CD14-positive monocyte (primary cell): Measurements from ENCODE around the gene VPS26C. TPM values are rescaled to one million over a fixed set of nuclear protein-coding genes. Genes with fewer than 3 reads are reported as not detected.

Experiments
- DNase-seq, 3 donors: peaks; one replicate each; pipeline ENCODE4 v3.0.0-alpha.2; 2011 to 2022
- H2AFZ ChIP-seq: 2 replicates; pipeline ENCODE4 v1.6.0; 2012; ENCODE audit warnings: mild to moderate bottlenecking, low read depth, low read length, inconsistent platforms; ENCODE audit not compliant: insufficient read depth, poor library complexity, severe bottlenecking
- H3K27ac ChIP-seq, 2 donors: 1 replicate in 1 of 2; 2 replicates in 1 of 2; pipeline ENCODE4 v1.5.1; 2012 to 2013; ENCODE audit warnings: low read length in 2 of 2, control low read depth in 1 of 2, inconsistent platforms in 1 of 2, low read depth in 1 of 2, mild to moderate bottlenecking in 1 of 2
- H3K27me3 ChIP-seq, 2 donors: one replicate each; pipeline versions ENCODE4 v1.6.0 to v1.6.1; 2011 to 2013; ENCODE audit warnings: low read length in 2 of 2; ENCODE audit not compliant: control insufficient read depth in 2 of 2, insufficient read depth in 2 of 2
- H3K36me3 ChIP-seq, 2 donors: replicated peaks in 1 of 2; 1 replicate in 1 of 2; 2 replicates in 1 of 2; pipeline versions ENCODE4 v1.5.1 to v1.6.1; 2012 to 2013; ENCODE audit warnings: low read length in 2 of 2, control low read depth in 1 of 2, inconsistent platforms in 1 of 2, mild to moderate bottlenecking in 1 of 2; ENCODE audit not compliant: insufficient read depth in 2 of 2, control insufficient read depth in 1 of 2
- H3K4me1 ChIP-seq, 2 donors: 1 replicate in 1 of 2; 2 replicates in 1 of 2; pipeline versions ENCODE4 v1.5.1 to v1.6.1; 2012 to 2013; ENCODE audit warnings: low read length in 2 of 2, control low read depth in 1 of 2, inconsistent platforms in 1 of 2, mild to moderate bottlenecking in 1 of 2, moderate library complexity in 1 of 2; ENCODE audit not compliant: insufficient read depth in 2 of 2, control insufficient read depth in 1 of 2
- H3K4me2 ChIP-seq: replicated peaks from 2 replicates; pipeline ENCODE3; 2012; ENCODE audit warnings: low read length, moderate library complexity, mild to moderate bottlenecking; ENCODE audit not compliant: poor library complexity, severe bottlenecking; ENCODE audit errors: extremely low read depth
- H3K4me3 ChIP-seq, 3 experiments: fragments of 200-600 bp in 1 of 3; sonication (generic) in 1 of 3; replicated peaks in 1 of 3; 1 replicate in 2 of 3; 2 replicates in 1 of 3; pipeline ENCODE4 v1.5.1; 2011 to 2013; ENCODE audit warnings: low read length in 3 of 3, mild to moderate bottlenecking in 3 of 3, control low read depth in 2 of 3, low read depth in 2 of 3, inconsistent platforms in 1 of 3, moderate library complexity in 1 of 3
- H3K79me2 ChIP-seq: 2 replicates; pipeline ENCODE4 v1.6.0; 2012; ENCODE audit warnings: mild to moderate bottlenecking, control low read depth, inconsistent platforms, low read length, moderate library complexity; ENCODE audit not compliant: insufficient read depth
- H3K9ac ChIP-seq: 2 replicates; pipeline ENCODE4 v1.6.0; 2017; ENCODE audit warnings: low read length, mild to moderate bottlenecking; ENCODE audit not compliant: insufficient read depth, poor library complexity, severe bottlenecking
- H3K9me3 ChIP-seq, 2 donors: replicated peaks in 1 of 2; 1 replicate in 1 of 2; 2 replicates in 1 of 2; pipeline versions ENCODE4 v1.5.1 to v1.6.1; 2012 to 2013; ENCODE audit warnings: low read length in 2 of 2, control low read depth in 1 of 2; ENCODE audit not compliant: control insufficient read depth in 1 of 2, insufficient read depth in 1 of 2
- H4K20me1 ChIP-seq: 2 replicates; pipeline ENCODE4 v1.6.0; 2012; ENCODE audit warnings: mild to moderate bottlenecking, low read length, control low read depth, moderate library complexity; ENCODE audit not compliant: insufficient read depth
- H3K27ac Mint-ChIP-seq, 7 donors: one replicate each; pipeline ENCODE4 v1.8.0; 2020; ENCODE audit warnings: mild to moderate bottlenecking in 7 of 7, mixed read lengths in 7 of 7, moderate library complexity in 6 of 7, inconsistent platforms in 2 of 7
- H3K27me3 Mint-ChIP-seq, 3 donors: one replicate each; pipeline ENCODE4 v1.8.0; 2021 to 2022; ENCODE audit warnings: low read depth in 3 of 3, mild to moderate bottlenecking in 3 of 3, mixed read lengths in 3 of 3, moderate library complexity in 3 of 3, inconsistent platforms in 1 of 3
- H3K36me3 Mint-ChIP-seq, 2 donors: one replicate each; pipeline ENCODE4 v1.8.0; 2020; ENCODE audit warnings: mixed read lengths in 2 of 2, inconsistent platforms in 1 of 2, mild to moderate bottlenecking in 1 of 2
- H3K4me1 Mint-ChIP-seq: one replicate; pipeline ENCODE4 v1.8.0; 2020; ENCODE audit warnings: mild to moderate bottlenecking, mixed read lengths
- H3K4me3 Mint-ChIP-seq, 2 donors: one replicate each; pipeline ENCODE4 v1.8.0; 2020; ENCODE audit warnings: mild to moderate bottlenecking in 2 of 2, mixed read lengths in 2 of 2, moderate library complexity in 1 of 2
- H3K9me3 Mint-ChIP-seq, 7 donors: one replicate each; pipeline ENCODE4 v1.8.0; 2020 to 2022; ENCODE audit warnings: mixed read lengths in 7 of 7, mild to moderate bottlenecking in 6 of 7, moderate library complexity in 6 of 7, inconsistent platforms in 2 of 7
- WGBS: methylation state at CpG from one replicate; pipeline ENCODE4 v1.1.5; 2013; ENCODE audit warnings: missing lambda C conversion rate; ENCODE audit not compliant: insufficient coverage; 5-methylcytosine and 5-hydroxymethylcytosine counted together
- intact Hi-C, 2 donors: fragments of 100-400 bp; cut with micrococcal nuclease; formaldehyde crosslinking; loops; one replicate each; pipeline versions ENCODE4 v1.15.0 to v1.15.1; 2023
- polyA plus RNA-seq, 3 donors: library from polyadenylated mRNA; depleted of rRNA in 1 of 3; unstranded in 2 of 3; stranded (reverse) in 1 of 3; fragments of 300-500 nt in 2 of 3; fragments of >200 nt in 1 of 3; fragmentation: Illumina TruSeq in 2 of 3; gene quantifications; 1 replicate in 2 of 3; 2 replicates in 1 of 3; pipeline ENCODE4 v1.2.3, GENCODE V29; 2012 to 2021
- TF ChIP-seq, protein P1 (sequence below): fragments of 200-600 bp; IDR thresholded peaks from one replicate; pipeline ENCODE4 v1.8.0; 2022; ENCODE audit warnings: antibody characterized with exemption, mild to moderate bottlenecking

VPS26C gene
- polyA plus RNA-seq, 3 donors: 45.4 to 75.4 (median 69.3) TPM

GRCh38 chr21:37207441-37208009 lies 59.6 kb downstream of the VPS26C start:
- Histone ChIP-seq H3K27me3 (no peaks in the 10 kb centered on the region), H3K36me3 (peaks cover 5 to 9% of the 10 kb centered on the region in 2 donors), H3K4me2 (peak overlapping the region; percentile 68), H3K9ac (no peak overlapping the region), H3K9me3 (no peaks in the 10 kb centered on the region), H2AFZ (no peak overlapping the region), H3K27ac (no peak overlapping the region), H3K4me3 (peak overlapping the region in 1 of 3 experiments; percentile 63), H3K4me1 (peaks cover 16% of the 10 kb centered on the region in 2 donors), H3K79me2 (no peaks in the 10 kb centered on the region), H4K20me1 (no peaks in the 10 kb centered on the region)
- 37% methylated on average over 6 of the region's 6 CpGs for WGBS
- TF ChIP-seq, protein P1, sequence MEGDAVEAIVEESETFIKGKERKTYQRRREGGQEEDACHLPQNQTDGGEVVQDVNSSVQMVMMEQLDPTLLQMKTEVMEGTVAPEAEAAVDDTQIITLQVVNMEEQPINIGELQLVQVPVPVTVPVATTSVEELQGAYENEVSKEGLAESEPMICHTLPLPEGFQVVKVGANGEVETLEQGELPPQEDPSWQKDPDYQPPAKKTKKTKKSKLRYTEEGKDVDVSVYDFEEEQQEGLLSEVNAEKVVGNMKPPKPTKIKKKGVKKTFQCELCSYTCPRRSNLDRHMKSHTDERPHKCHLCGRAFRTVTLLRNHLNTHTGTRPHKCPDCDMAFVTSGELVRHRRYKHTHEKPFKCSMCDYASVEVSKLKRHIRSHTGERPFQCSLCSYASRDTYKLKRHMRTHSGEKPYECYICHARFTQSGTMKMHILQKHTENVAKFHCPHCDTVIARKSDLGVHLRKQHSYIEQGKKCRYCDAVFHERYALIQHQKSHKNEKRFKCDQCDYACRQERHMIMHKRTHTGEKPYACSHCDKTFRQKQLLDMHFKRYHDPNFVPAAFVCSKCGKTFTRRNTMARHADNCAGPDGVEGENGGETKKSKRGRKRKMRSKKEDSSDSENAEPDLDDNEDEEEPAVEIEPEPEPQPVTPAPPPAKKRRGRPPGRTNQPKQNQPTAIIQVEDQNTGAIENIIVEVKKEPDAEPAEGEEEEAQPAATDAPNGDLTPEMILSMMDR: no peak
- Mint-ChIP-seq H3K27me3 (no peaks in the 10 kb centered on the region), H3K4me3 (peak overlapping the region; percentile 60 to 78), H3K4me1 (peaks cover 16% of the 10 kb centered on the region), H3K36me3 (peaks cover 12 to 21% of the 10 kb centered on the region in 2 donors), H3K9me3 (peaks cover 0 to 8% (median 2%) of the 10 kb centered on the region in 7 donors), H3K27ac (peak overlapping the region in 5 of 7 donors; percentile 40 to 84 (median 68))
- intact Hi-C loops: no loop called here
- DNase-seq: peak in 2 of 3 donors; percentile 9 to 42

- peaks cover 16% of the 10 kb centered on the region for H3K4me1 Mint-ChIP-seq
- intact Hi-C loops: no loop called here
- Histone ChIP-seq H3K27ac (no peak overlapping the region), H3K9ac (no peak overlapping the region), H3K79me2 (no peaks in the 10 kb centered on the region), H3K27me3 (no peaks in the 10 kb centered on the region), H3K4me1 (peaks cover 16% of the 10 kb centered on the region in 2 donors), H2AFZ (no peak overlapping the region), H3K4me3 (no peak overlapping the region), H3K9me3 (no peaks in the 10 kb centered on the region), H3K4me2 (no peak overlapping the region), H3K36me3 (peaks cover 13 to 18% of the 10 kb centered on the region in 2 donors), H4K20me1 (no peaks in the 10 kb centered on the region)
- H3K36me3 Mint-ChIP-seq: peaks cover 22 to 31% of the 10 kb centered on the region in 2 donors
- peak in 1 of 3 donors; percentile 58 for DNase-seq
- TF ChIP-seq, protein P1: no peak
- H3K27me3 Mint-ChIP-seq: peaks cover 0 to 3% (median 0%) of the 10 kb centered on the region in 3 donors
- H3K9me3 Mint-ChIP-seq: peaks cover 0 to 4% (median under 1%) of the 10 kb centered on the region in 7 donors
- no peak overlapping the region for H3K4me3 Mint-ChIP-seq
- peak overlapping the region in 1 of 7 donors; percentile 13 for H3K27ac Mint-ChIP-seq
- WGBS: 90% methylated on average over 3 of the region's 7 CpGs
These were observed 60.6 kb downstream of the VPS26C start for GRCh38 chr21:37206496-37206895.
